ENCODE measurements around the gene ZNF473.
A peak's percentile ranks its signal among the peaks of the same experiment; 100 is the strongest.

ZNF473 gene

GRCh38 chr19:50003810-50004419, 21.9 kb upstream of the ZNF473 start:
- DNase-seq: no peak

- DNase-seq: no peak
Observed at GRCh38 chr19:50005428-50005827, 20.4 kb upstream of the ZNF473 start.

- no peak for DNase-seq
Observed at GRCh38 chr19:50007170-50007569, 18.6 kb upstream of the ZNF473 start.

- DNase-seq: no peak
Observed at GRCh38 chr19:50007947-50008346, 17.9 kb upstream of the ZNF473 start.

- DNase-seq: no peak
Observed at GRCh38 chr19:50008532-50008931, 17.3 kb upstream of the ZNF473 start.

- no peak for DNase-seq
Observed at GRCh38 chr19:50016225-50016807, 9.5 kb upstream of the ZNF473 start.

- DNase-seq: no peak
Observed at GRCh38 chr19:50020481-50020880, 5.3 kb upstream of the ZNF473 start.

- no peak for DNase-seq
Observed at GRCh38 chr19:50022823-50023222, 3.0 kb upstream of the ZNF473 start.

- DNase-seq: no peak
Observed at GRCh38 chr19:50024719-50025021, 1.1 kb upstream of the ZNF473 start.

- peak; percentile 99 for DNase-seq
Observed at GRCh38 chr19:50025022-50025793, 597 bp upstream of the ZNF473 start, which contains the start of gene VRK3. VRK3 (minus strand) TSS chr19:50025372; CDS start chr19:50016162, 9,210 bp downstream.

GRCh38 chr19:50026550-50026906, 723 bp downstream of the ZNF473 start:
- no peak for DNase-seq

GRCh38 chr19:50030225-50030624, 4.4 kb downstream of the ZNF473 start:
- no peak for DNase-seq

GRCh38 chr19:50030937-50031336, 5.1 kb downstream of the ZNF473 start:
- DNase-seq: no peak

- no peak for DNase-seq
Observed at GRCh38 chr19:50036908-50037307, 11.1 kb downstream of the ZNF473 start.

- DNase-seq: no peak
Observed at GRCh38 chr19:50039968-50040367, 14.2 kb downstream of the ZNF473 start.

- DNase-seq: no peak
Observed at GRCh38 chr19:50040967-50041366, 15.2 kb downstream of the ZNF473 start.

- DNase-seq: no peak
Observed at GRCh38 chr19:50042363-50043024, 16.7 kb downstream of the ZNF473 start.

GRCh38 chr19:50043967-50044366, 18.2 kb downstream of the ZNF473 start:
- DNase-seq: no peak

GRCh38 chr19:50044922-50045321, 19.1 kb downstream of the ZNF473 start:
- no peak for DNase-seq

GRCh38 chr19:50046649-50047503, 21.1 kb downstream of the ZNF473 start:
- peak; percentile 48 for DNase-seq

GRCh38 chr19:50047671-50048070, 21.9 kb downstream of the ZNF473 start:
- DNase-seq: no peak

- DNase-seq: peak; percentile 77
Observed at GRCh38 chr19:50050406-50051227, 24.8 kb downstream of the ZNF473 start.
